Fibroblast of lung (primary cell): ENCODE results near the gene NUDT12. TPM values are rescaled to one million over a fixed set of nuclear protein-coding genes. Genes with fewer than 3 reads are reported as not detected.

Experiments used
- DNase-seq, 2 donors: peaks; one replicate each; pipeline versions ENCODE4 v3.0.0 to v3.0.0-alpha.2; 2010; ENCODE audit warnings: low read depth in 2 of 2
- H2AFZ ChIP-seq: 2 replicates; pipeline ENCODE4 v1.5.1; 2012; ENCODE audit warnings: low read length, control low read depth, inconsistent platforms
- H3K27ac ChIP-seq: 2 replicates; pipeline ENCODE4 v1.5.1; 2011; ENCODE audit warnings: low read length, control low read depth; ENCODE audit not compliant: insufficient read depth
- H3K27me3 ChIP-seq: 2 replicates; pipeline ENCODE4 v1.5.1; 2011; ENCODE audit warnings: mild to moderate bottlenecking, low read length; ENCODE audit not compliant: control insufficient read depth, insufficient read depth
- H3K36me3 ChIP-seq: 2 replicates; pipeline ENCODE4 v1.5.1; 2011; ENCODE audit warnings: low read length; ENCODE audit not compliant: control insufficient read depth, insufficient read depth
- H3K4me1 ChIP-seq: 2 replicates; pipeline ENCODE4 v1.5.1; 2011; ENCODE audit warnings: low read length; ENCODE audit not compliant: control insufficient read depth, insufficient read depth; ENCODE audit errors: extremely low read depth
- H3K4me2 ChIP-seq: 2 replicates; pipeline ENCODE4 v1.5.1; 2011; ENCODE audit warnings: low read length, control low read depth; ENCODE audit not compliant: insufficient read depth; ENCODE audit errors: extremely low read depth
- H3K4me3 ChIP-seq, 4 experiments: fragments of 200-600 bp in 1 of 4; sonication (generic) in 1 of 4; replicated peaks in 1 of 4; 2 replicates each; pipeline ENCODE4 v1.5.1; 2011 to 2016; ENCODE audit warnings: low read length in 4 of 4, low read depth in 3 of 4, mild to moderate bottlenecking in 3 of 4, control low read depth in 2 of 4, inconsistent platforms in 1 of 4, mixed read lengths in 1 of 4; ENCODE audit not compliant: insufficient read depth in 1 of 4; ENCODE audit errors: control extremely low read depth in 1 of 4
- H3K79me2 ChIP-seq: 2 replicates; pipeline ENCODE4 v1.5.1; 2012; ENCODE audit warnings: mild to moderate bottlenecking, low read length, inconsistent platforms; ENCODE audit not compliant: control insufficient read depth, insufficient read depth
- H3K9ac ChIP-seq: 2 replicates; pipeline ENCODE4 v1.5.1; 2011; ENCODE audit warnings: mild to moderate bottlenecking, low read length, control low read depth; ENCODE audit not compliant: insufficient read depth
- H3K9me3 ChIP-seq: 2 replicates; pipeline ENCODE4 v1.5.1; 2012; ENCODE audit warnings: low read depth, low read length; ENCODE audit not compliant: control insufficient read depth, insufficient read depth
- H4K20me1 ChIP-seq: 2 replicates; pipeline ENCODE4 v1.5.1; 2011; ENCODE audit warnings: low read length; ENCODE audit not compliant: control insufficient read depth, insufficient read depth; ENCODE audit errors: extremely low read depth
- CTCF ChIP-seq, 2 donors: IDR thresholded peaks in 1 of 2; conservative IDR thresholded peaks in 1 of 2; 1 replicate in 1 of 2; 2 replicates in 1 of 2; pipeline ENCODE4 v1.5.1; 2011 to 2012; ENCODE audit warnings: low read length in 2 of 2, control low read depth in 1 of 2, inconsistent platforms in 1 of 2, low read depth in 1 of 2, mild to moderate bottlenecking in 1 of 2
- EZH2 ChIP-seq: IDR thresholded peaks from 2 replicates; pipeline ENCODE4 v1.5.1; 2012; ENCODE audit warnings: low read length, control low read depth, mild to moderate bottlenecking; ENCODE audit errors: missing control alignments
- polyA plus RNA-seq, 2 donors: library from polyadenylated mRNA; depleted of rRNA in 1 of 2; stranded (reverse) in 1 of 2; unstranded in 1 of 2; fragments of >200 nt; gene quantifications; 2 replicates each; pipeline ENCODE4 v1.2.1, GENCODE V29; 2011 to 2012; ENCODE audit warnings: missing spikeins in 1 of 2
- total RNA-seq: library from RNA; depleted of rRNA; stranded (reverse); fragments of >200 nt; gene quantifications from 2 replicates; pipeline ENCODE4 v1.2.1, GENCODE V29; 2014

Gene NUDT12
- total and polyA plus RNA-seq, 2 donors (not counting 1 experiment from before 2014, with no cell fraction given): 8.8 to 15.4 TPM

- no peaks in the 10 kb centered on the region for H3K4me1 ChIP-seq
- no peaks in the 10 kb centered on the region for H3K9me3 ChIP-seq
- H4K20me1 ChIP-seq: no peaks in the 10 kb centered on the region
- DNase-seq: no peak
- no peak overlapping the region for H3K9ac ChIP-seq
- TF ChIP-seq EZH2 (no peak), CTCF (conservative IDR thresholded peaks at IDR 0.05 in 1 of 2, IDR thresholded peaks at IDR 0.05 in 1 of 2; ENCODE audit: low read depth in 1 of 2, low read length in 2 of 2) (no peak)
- no peaks in the 10 kb centered on the region for H3K27me3 ChIP-seq
- no peaks in the 10 kb centered on the region for H3K36me3 ChIP-seq
- no peaks in the 10 kb centered on the region for H3K79me2 ChIP-seq
- H3K4me2 ChIP-seq: no peak overlapping the region
- no peak overlapping the region for H2AFZ ChIP-seq
- H3K27ac ChIP-seq: no peak overlapping the region
- no peak overlapping the region for H3K4me3 ChIP-seq
These were observed 10.8 kb upstream of the NUDT12 start for GRCh38 chr5:103573411-103573810.

- H3K79me2 ChIP-seq: no peaks in the 10 kb centered on the region
- DNase-seq: no peak
- no peak overlapping the region for H3K9ac ChIP-seq
- TF ChIP-seq CTCF (conservative IDR thresholded peaks at IDR 0.05 in 1 of 2, IDR thresholded peaks at IDR 0.05 in 1 of 2; ENCODE audit: low read depth in 1 of 2, low read length in 2 of 2) (no peak), EZH2 (no peak)
- no peak overlapping the region for H3K4me2 ChIP-seq
- H3K4me1 ChIP-seq: no peaks in the 10 kb centered on the region
- no peaks in the 10 kb centered on the region for H3K9me3 ChIP-seq
- H3K36me3 ChIP-seq: no peaks in the 10 kb centered on the region
- H2AFZ ChIP-seq: no peak overlapping the region
- H3K4me3 ChIP-seq: no peak overlapping the region
- H3K27me3 ChIP-seq: no peaks in the 10 kb centered on the region
- H4K20me1 ChIP-seq: no peaks in the 10 kb centered on the region
- no peak overlapping the region for H3K27ac ChIP-seq
These were observed 9.9 kb upstream of the NUDT12 start for GRCh38 chr5:103572454-103572853.

- Histone ChIP-seq H3K36me3 (no peaks in the 10 kb centered on the region), H3K4me2 (no peak overlapping the region), H3K9me3 (no peaks in the 10 kb centered on the region), H3K79me2 (no peaks in the 10 kb centered on the region), H3K27me3 (no peaks in the 10 kb centered on the region), H3K27ac (no peak overlapping the region), H4K20me1 (no peaks in the 10 kb centered on the region), H2AFZ (no peak overlapping the region), H3K4me1 (no peaks in the 10 kb centered on the region), H3K9ac (no peak overlapping the region), H3K4me3 (no peak overlapping the region)
- TF ChIP-seq CTCF (conservative IDR thresholded peaks at IDR 0.05 in 1 of 2, IDR thresholded peaks at IDR 0.05 in 1 of 2; ENCODE audit: low read depth in 1 of 2, low read length in 2 of 2) (no peak), EZH2 (no peak)
- DNase-seq: no peak
These were observed 9.1 kb upstream of the NUDT12 start for GRCh38 chr5:103571730-103572129.
